22Rv1 (cell line): ENCODE data around the gene DNAH9.

ENCODE experiments used
- ZFX ChIP-seq: fragments of 450-650 bp; IDR thresholded peaks from 2 replicates; pipeline ENCODE4 v1.6.1; 2017; ENCODE audit warnings: antibody characterized with exemption, borderline replicate concordance
- TF ChIP-seq, protein P1 (sequence below): fragments of 450-650 bp; IDR thresholded peaks from 2 replicates; pipeline ENCODE4 v1.5.1; 2017; ENCODE audit warnings: mild to moderate bottlenecking

DNA sequence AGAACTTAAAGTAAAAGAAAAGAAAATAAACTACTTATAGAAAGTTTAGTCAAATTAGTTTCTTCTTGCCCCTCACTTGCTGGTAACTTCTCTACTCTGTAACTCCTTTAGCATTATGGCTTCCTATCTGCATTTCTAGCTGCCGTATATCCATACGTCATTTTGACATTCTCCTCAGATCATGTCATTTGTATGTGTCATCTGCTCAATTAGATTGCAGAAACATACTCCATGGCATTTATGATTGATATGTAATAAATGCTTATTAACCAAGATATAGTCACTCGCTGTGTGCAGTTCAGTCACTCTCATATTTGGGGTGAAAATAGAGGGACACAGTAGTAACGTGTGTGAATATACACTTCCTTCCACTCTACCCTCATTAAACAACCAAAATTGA is 295.6 kb downstream of the DNAH9 start:
- TF ChIP-seq, protein P1, sequence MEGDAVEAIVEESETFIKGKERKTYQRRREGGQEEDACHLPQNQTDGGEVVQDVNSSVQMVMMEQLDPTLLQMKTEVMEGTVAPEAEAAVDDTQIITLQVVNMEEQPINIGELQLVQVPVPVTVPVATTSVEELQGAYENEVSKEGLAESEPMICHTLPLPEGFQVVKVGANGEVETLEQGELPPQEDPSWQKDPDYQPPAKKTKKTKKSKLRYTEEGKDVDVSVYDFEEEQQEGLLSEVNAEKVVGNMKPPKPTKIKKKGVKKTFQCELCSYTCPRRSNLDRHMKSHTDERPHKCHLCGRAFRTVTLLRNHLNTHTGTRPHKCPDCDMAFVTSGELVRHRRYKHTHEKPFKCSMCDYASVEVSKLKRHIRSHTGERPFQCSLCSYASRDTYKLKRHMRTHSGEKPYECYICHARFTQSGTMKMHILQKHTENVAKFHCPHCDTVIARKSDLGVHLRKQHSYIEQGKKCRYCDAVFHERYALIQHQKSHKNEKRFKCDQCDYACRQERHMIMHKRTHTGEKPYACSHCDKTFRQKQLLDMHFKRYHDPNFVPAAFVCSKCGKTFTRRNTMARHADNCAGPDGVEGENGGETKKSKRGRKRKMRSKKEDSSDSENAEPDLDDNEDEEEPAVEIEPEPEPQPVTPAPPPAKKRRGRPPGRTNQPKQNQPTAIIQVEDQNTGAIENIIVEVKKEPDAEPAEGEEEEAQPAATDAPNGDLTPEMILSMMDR, result no peak
- no peak for TF ChIP-seq ZFX
